ENCODE measurements around the gene DPP9. TPM values are rescaled to one million over a fixed set of nuclear protein-coding genes. Genes with fewer than 3 reads are reported as not detected.
"Not testable (repeated sequence)": the region's sequence is repeated elsewhere in the genome, so short reads cannot be mapped to it uniquely, and the experiment has no call there.

DPP9 gene
- total RNA-seq, 6 experiments from 2014 or later, result 68.4 to 82.2 (median 80.1) TPM

GRCh38 chr19:4717191-4717965 is 6.3 kb downstream of the DPP9 start:
- Mint-ChIP-seq H3K4me3 (no peak overlapping the region), H3K27me3 (ENCODE audit: insufficient read depth) (no peaks in the 10 kb centered on the region; the same call in 1 of the 2 replicates), H3K4me1 (ENCODE audit: low read depth) (peaks cover 63% of the 10 kb centered on the region), H3K36me3 (ENCODE audit: low read depth) (peaks cover 49% of the 10 kb centered on the region), H3K9me3 (no peaks in the 10 kb centered on the region), H3K27ac (peak overlapping the region; percentile 42; the same call in 1 of the 2 replicates)
- no peak for TF ChIP-seq CTCF (IDR thresholded peaks at IDR 0.05)
- no peak for DNase-seq

- TF ChIP-seq CTCF (IDR thresholded peaks at IDR 0.05), result no peak
- no peak for DNase-seq
- no peaks in the 10 kb centered on the region; the same call in 1 of the 2 replicates for H3K27me3 Mint-ChIP-seq (ENCODE audit: insufficient read depth)
- no peak overlapping the region for H3K4me3 Mint-ChIP-seq
- peaks cover 52% of the 10 kb centered on the region for H3K4me1 Mint-ChIP-seq (ENCODE audit: low read depth)
- H3K36me3 Mint-ChIP-seq (ENCODE audit: low read depth), result peaks cover 49% of the 10 kb centered on the region
- peak overlapping the region; percentile 73 for H3K27ac Mint-ChIP-seq
- no peaks in the 10 kb centered on the region for H3K9me3 Mint-ChIP-seq
Measured at GRCh38 chr19:4715529-4716221, 8.0 kb downstream of the DPP9 start.

- not testable (repeated sequence) for H3K27me3 Mint-ChIP-seq (ENCODE audit: insufficient read depth); H3K4me3 Mint-ChIP-seq; DNase-seq; H3K9me3 Mint-ChIP-seq
- peaks cover 45% of the 10 kb centered on the region for H3K36me3 Mint-ChIP-seq (ENCODE audit: low read depth)
- H3K27ac Mint-ChIP-seq, result peak overlapping the region; percentile 73
- H3K4me1 Mint-ChIP-seq (ENCODE audit: low read depth), result peaks cover 48% of the 10 kb centered on the region
Measured at GRCh38 chr19:4715178-4715528, 8.5 kb downstream of the DPP9 start.

- H3K27me3 Mint-ChIP-seq (ENCODE audit: insufficient read depth), result no peaks in the 10 kb centered on the region; the same call in none of the 2 replicates
- H3K4me1 Mint-ChIP-seq (ENCODE audit: low read depth), result peaks cover 54% of the 10 kb centered on the region
- TF ChIP-seq CTCF (IDR thresholded peaks at IDR 0.05), result no peak
- H3K36me3 Mint-ChIP-seq (ENCODE audit: low read depth), result peaks cover 49% of the 10 kb centered on the region
- DNase-seq, result no peak
- peak overlapping the region; percentile 72 for H3K4me3 Mint-ChIP-seq
- H3K27ac Mint-ChIP-seq, result peak overlapping the region; percentile 94
- no peaks in the 10 kb centered on the region for H3K9me3 Mint-ChIP-seq
Measured at GRCh38 chr19:4714016-4714415, 9.6 kb downstream of the DPP9 start.

GRCh38 chr19:4713384-4713951 is 10.2 kb downstream of the DPP9 start:
- peaks cover 60% of the 10 kb centered on the region for H3K4me1 Mint-ChIP-seq (ENCODE audit: low read depth)
- DNase-seq, result peak; percentile 98
- peak overlapping the region; percentile 94 for H3K27ac Mint-ChIP-seq
- TF ChIP-seq CTCF (IDR thresholded peaks at IDR 0.05), result no peak
- H3K27me3 Mint-ChIP-seq (ENCODE audit: insufficient read depth), result no peaks in the 10 kb centered on the region; the same call in none of the 2 replicates
- H3K4me3 Mint-ChIP-seq, result peak overlapping the region; percentile 72
- H3K36me3 Mint-ChIP-seq (ENCODE audit: low read depth), result peaks cover 53% of the 10 kb centered on the region
- no peaks in the 10 kb centered on the region for H3K9me3 Mint-ChIP-seq

- DNase-seq, result no peak
- H3K4me1 Mint-ChIP-seq (ENCODE audit: low read depth), result peaks cover 61% of the 10 kb centered on the region
- peaks cover 56% of the 10 kb centered on the region for H3K36me3 Mint-ChIP-seq (ENCODE audit: low read depth)
- H3K9me3 Mint-ChIP-seq, result no peaks in the 10 kb centered on the region
- peaks cover 2% of the 10 kb centered on the region for H3K27me3 Mint-ChIP-seq (ENCODE audit: insufficient read depth)
- no peak for TF ChIP-seq CTCF (IDR thresholded peaks at IDR 0.05)
- H3K4me3 Mint-ChIP-seq, result no peak overlapping the region
- H3K27ac Mint-ChIP-seq, result peak overlapping the region; percentile 94
Measured at GRCh38 chr19:4712771-4713170, 10.9 kb downstream of the DPP9 start.
